ENCODE measurements around the gene MYO1B. TPM values are rescaled to one million over a fixed set of nuclear protein-coding genes. Genes with fewer than 3 reads are reported as not detected.

MYO1B gene
- total RNA-seq, 1 donor from 2014 or later = 16.2 TPM

DNA sequence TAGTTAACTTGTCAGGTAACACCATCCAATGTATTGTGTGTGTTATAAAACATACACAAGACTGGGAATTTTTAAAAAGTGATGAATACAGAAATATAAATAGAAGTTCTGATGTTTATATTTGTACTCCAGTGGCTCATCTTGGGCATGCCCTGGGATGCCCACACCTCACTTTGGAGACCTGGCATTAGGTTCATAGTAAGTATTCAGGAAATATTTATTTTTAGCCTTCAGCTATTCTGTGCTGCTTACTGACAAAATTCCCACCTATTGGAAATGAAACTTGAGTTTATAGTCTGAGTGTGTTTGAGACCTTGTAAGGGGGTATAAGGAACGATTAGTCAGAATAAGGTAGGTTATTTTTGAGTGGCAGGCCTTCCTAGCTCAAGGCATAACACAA is 67.5 kb downstream of the MYO1B start:
- H3K36me3 ChIP-seq = no peaks in the 10 kb centered on the region
- H3K27me3 ChIP-seq (ENCODE audit: low read depth) = no peaks in the 10 kb centered on the region
- H3K4me1 ChIP-seq = peaks cover 15% of the 10 kb centered on the region
- H3K4me3 ChIP-seq = no peak overlapping the region
- DNase-seq = no peak
- H3K9me3 ChIP-seq (replicated peaks) = no peaks in the 10 kb centered on the region
- H3K27ac ChIP-seq (replicated peaks) = no peak overlapping the region
- intact Hi-C loops (cut with micrococcal nuclease) = no loop called here
- TF ChIP-seq, protein P1, sequence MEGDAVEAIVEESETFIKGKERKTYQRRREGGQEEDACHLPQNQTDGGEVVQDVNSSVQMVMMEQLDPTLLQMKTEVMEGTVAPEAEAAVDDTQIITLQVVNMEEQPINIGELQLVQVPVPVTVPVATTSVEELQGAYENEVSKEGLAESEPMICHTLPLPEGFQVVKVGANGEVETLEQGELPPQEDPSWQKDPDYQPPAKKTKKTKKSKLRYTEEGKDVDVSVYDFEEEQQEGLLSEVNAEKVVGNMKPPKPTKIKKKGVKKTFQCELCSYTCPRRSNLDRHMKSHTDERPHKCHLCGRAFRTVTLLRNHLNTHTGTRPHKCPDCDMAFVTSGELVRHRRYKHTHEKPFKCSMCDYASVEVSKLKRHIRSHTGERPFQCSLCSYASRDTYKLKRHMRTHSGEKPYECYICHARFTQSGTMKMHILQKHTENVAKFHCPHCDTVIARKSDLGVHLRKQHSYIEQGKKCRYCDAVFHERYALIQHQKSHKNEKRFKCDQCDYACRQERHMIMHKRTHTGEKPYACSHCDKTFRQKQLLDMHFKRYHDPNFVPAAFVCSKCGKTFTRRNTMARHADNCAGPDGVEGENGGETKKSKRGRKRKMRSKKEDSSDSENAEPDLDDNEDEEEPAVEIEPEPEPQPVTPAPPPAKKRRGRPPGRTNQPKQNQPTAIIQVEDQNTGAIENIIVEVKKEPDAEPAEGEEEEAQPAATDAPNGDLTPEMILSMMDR (IDR thresholded peaks at IDR 0.05; ENCODE audit: borderline replicate concordance) = no peak

DNA sequence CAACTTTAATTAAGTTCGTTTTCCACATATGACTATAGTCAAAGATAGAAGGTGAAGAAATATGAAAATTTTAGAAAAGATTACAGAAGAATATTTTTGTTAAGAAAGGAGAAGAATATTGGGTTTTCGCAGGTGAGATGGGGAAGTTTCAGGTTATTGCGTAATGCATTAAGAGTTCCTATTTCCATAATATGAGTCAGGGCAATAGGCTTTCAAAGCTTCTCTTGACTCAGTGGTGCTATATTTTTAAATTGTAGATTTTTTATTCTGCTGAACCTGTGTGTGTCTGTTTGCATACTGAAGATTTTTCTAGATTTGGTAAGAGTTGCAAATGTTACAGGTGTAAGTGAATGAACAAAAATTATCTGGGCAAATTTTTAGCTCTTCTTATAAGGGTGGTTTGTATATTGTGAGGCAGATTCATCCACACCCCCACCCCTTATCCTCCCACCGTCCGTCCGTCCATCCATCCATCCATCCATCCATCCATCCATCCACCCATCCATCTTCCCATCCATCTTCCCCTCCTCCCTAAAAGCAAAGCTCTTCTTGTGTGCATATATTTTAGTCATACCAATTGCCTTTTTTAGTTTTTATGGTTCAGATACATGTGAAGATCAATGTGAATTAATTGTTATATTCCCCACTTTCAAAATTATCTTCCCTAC is 69.6 kb downstream of the MYO1B start:
- intact Hi-C loops (cut with micrococcal nuclease) = no loop called here
- no peaks in the 10 kb centered on the region for H3K27me3 ChIP-seq (ENCODE audit: low read depth)

DNA sequence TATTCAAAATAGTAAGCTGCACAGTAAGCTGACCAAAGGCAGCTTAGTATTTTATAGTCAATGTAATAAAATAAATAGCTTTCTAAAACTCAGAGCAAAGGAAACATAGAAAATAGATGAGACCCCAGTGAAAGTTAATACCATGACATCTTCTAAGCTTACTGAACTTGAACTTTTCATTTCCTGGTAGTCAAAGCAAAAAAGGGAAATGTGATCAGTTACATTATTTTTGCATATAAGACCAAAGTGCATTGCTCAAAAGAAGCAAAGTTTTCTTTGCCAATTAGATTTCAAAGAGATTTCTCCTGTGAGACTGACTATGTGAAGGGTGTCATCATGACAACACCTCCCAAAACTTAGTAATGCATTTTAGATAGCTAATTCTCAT is 70.2 kb downstream of the MYO1B start:
- Histone ChIP-seq H3K9me3 (replicated peaks) (no peaks in the 10 kb centered on the region), H3K27me3 (ENCODE audit: low read depth) (no peaks in the 10 kb centered on the region), H3K36me3 (no peaks in the 10 kb centered on the region), H3K4me1 (peaks cover 33% of the 10 kb centered on the region), H3K27ac (replicated peaks) (no peak overlapping the region), H3K4me3 (no peak overlapping the region)
- no peak for DNase-seq
- intact Hi-C loops (cut with micrococcal nuclease) = no loop called here
- TF ChIP-seq, protein P1 (IDR thresholded peaks at IDR 0.05; ENCODE audit: borderline replicate concordance) = no peak

More for the DNA sequence above, 69.6 kb downstream of the MYO1B start:
- Histone ChIP-seq H3K27ac (replicated peaks) (no peak overlapping the region), H3K9me3 (replicated peaks) (no peaks in the 10 kb centered on the region), H3K36me3 (no peaks in the 10 kb centered on the region), H3K4me3 (no peak overlapping the region), H3K4me1 (peaks cover 28% of the 10 kb centered on the region)
- TF ChIP-seq, protein P1 (IDR thresholded peaks at IDR 0.05; ENCODE audit: borderline replicate concordance) = no peak
- DNase-seq = no peak

DNA sequence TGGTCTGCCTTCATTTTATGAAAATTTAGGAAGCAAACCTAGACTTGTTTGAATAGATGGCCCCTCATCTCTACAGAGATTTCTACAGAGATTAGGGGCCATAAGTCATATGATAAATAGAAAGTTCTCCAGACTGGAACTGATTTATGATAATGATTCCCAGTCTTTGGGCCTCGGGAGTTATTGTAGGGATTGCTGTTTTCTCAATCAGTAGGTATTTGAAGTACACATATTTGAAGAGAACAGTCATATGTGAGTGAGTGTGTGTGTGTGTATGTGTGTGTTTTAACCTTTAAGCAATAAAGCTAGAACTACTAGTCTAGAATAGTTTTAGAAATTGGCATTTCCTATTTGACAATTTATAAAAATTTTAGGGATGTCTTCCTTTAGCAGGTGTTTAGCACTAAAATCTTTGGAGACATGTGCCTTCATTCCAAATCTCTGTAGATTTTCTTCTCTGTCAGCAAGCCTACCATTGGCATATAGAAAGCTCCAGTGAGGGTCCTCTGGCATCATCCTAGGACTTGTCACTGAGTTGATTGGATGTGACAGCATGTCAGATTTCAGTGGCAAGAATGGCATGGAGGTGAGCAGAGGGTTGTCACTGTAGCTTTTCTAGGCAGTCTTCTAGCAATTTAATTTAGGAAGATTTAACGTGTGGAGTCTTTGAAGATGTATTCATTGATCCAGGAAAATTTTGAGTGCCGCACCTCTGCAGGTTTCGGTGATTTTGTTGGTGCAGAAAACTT is 71.2 kb downstream of the MYO1B start:
- intact Hi-C loops (cut with micrococcal nuclease) = no loop called here
- Histone ChIP-seq H3K9me3 (replicated peaks) (no peaks in the 10 kb centered on the region), H3K4me1 (peaks cover 43% of the 10 kb centered on the region), H3K27ac (replicated peaks) (no peak overlapping the region), H3K27me3 (ENCODE audit: low read depth) (no peaks in the 10 kb centered on the region), H3K36me3 (no peaks in the 10 kb centered on the region), H3K4me3 (no peak overlapping the region)
- TF ChIP-seq, protein P1 (IDR thresholded peaks at IDR 0.05; ENCODE audit: borderline replicate concordance) = no peak
- no peak for DNase-seq

DNA sequence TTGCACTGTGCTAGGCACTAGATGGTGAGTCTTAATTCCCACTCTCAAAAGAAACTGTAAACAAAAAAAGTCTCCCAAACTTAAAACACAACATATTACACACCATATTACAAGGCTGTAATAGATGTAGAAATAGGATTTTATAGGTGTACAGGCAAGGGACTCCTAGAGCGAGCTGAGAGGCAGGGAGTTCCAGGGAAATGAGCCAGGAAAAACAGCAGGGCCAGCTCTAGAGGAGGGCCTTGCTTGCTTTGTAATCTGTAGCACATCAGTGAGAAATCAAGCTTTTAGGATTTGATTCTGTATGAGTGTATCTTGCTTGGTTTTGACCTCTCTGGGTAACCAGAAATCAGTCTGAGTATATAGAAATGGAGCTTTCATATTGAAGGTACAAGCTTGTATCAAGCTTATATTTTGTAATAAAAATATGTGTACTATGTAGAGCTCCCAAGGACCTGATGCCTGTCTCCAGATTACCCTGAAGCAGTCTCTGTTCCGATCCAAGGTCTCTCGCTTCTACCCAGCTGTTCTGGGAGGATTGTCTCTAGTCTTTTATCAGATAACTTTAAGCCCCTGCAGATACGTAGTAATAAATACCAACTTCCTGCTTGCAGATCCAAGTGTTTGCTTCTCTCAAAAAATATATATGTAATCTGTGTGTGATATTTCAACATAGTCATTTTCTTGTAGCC is 73.0 kb downstream of the MYO1B start:
- intact Hi-C loops (cut with micrococcal nuclease) = no loop called here
- Histone ChIP-seq H3K9me3 (replicated peaks) (no peaks in the 10 kb centered on the region), H3K36me3 (no peaks in the 10 kb centered on the region), H3K27ac (replicated peaks) (peak overlapping the region; percentile 56), H3K4me1 (peaks cover 57% of the 10 kb centered on the region), H3K4me3 (no peak overlapping the region), H3K27me3 (ENCODE audit: low read depth) (no peaks in the 10 kb centered on the region)
- TF ChIP-seq, protein P1 (IDR thresholded peaks at IDR 0.05; ENCODE audit: borderline replicate concordance) = no peak
- no peak for DNase-seq
